H1 (cell line): ENCODE measurements around the gene CACNA2D1. TPM values are rescaled to one million over a fixed set of nuclear protein-coding genes. Genes with fewer than 3 reads are reported as not detected.

Experiments
- polyA plus RNA-seq, 7 experiments: library from polyadenylated mRNA; depleted of rRNA in 3 of 7; stranded (reverse) in 5 of 7; unstranded in 2 of 7; fragments of >200 nt in 5 of 7; fragments of 200-250 nt in 2 of 7; gene quantifications; 1 replicate in 5 of 7; 2 replicates in 1 of 7; 4 replicates in 1 of 7; pipeline versions ENCODE4 v1.2.1 to v1.2.3, GENCODE V29; 2011 to 2013; ENCODE audit warnings: missing spikeins in 2 of 7, mixed read lengths in 2 of 7
- total RNA-seq: library from RNA; stranded (reverse); fragmentation: NEBNext Ultra II Directional; extraction: Animal tissue kit (Norgen Biotek cat#: 25700); gene quantifications from 2 replicates; pipeline ENCODE4 v1.2.1, GENCODE V29; 2021
- TF ChIP-seq, protein P1 (sequence below), 3 experiments: IDR thresholded peaks; 1 replicate in 2 of 3; 2 replicates in 1 of 3; pipeline versions ENCODE4 v1.5.1 to v1.6.1; 2011; ENCODE audit warnings: low read length in 3 of 3, mild to moderate bottlenecking in 3 of 3, inconsistent platforms in 2 of 3, low read depth in 1 of 3, moderate library complexity in 1 of 3; ENCODE audit not compliant: insufficient read depth in 1 of 3; ENCODE audit errors: control extremely low read depth in 1 of 3

Gene CACNA2D1
- total and polyA plus RNA-seq, 2 of the 8 experiments (the other 6 are each of a cell fraction or from before 2014, with no cell fraction given) = 4.3 to 27.3 TPM

GRCh38 chr7:82224529-82224928, 219.0 kb downstream of the CACNA2D1 start (continued):
- TF ChIP-seq, protein P1, sequence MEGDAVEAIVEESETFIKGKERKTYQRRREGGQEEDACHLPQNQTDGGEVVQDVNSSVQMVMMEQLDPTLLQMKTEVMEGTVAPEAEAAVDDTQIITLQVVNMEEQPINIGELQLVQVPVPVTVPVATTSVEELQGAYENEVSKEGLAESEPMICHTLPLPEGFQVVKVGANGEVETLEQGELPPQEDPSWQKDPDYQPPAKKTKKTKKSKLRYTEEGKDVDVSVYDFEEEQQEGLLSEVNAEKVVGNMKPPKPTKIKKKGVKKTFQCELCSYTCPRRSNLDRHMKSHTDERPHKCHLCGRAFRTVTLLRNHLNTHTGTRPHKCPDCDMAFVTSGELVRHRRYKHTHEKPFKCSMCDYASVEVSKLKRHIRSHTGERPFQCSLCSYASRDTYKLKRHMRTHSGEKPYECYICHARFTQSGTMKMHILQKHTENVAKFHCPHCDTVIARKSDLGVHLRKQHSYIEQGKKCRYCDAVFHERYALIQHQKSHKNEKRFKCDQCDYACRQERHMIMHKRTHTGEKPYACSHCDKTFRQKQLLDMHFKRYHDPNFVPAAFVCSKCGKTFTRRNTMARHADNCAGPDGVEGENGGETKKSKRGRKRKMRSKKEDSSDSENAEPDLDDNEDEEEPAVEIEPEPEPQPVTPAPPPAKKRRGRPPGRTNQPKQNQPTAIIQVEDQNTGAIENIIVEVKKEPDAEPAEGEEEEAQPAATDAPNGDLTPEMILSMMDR (IDR thresholded peaks at IDR 0.05; ENCODE audit: control extremely low read depth in 1 of 3, insufficient read depth in 1 of 3, low read depth in 1 of 3, low read length in 3 of 3) = no peak
